Activated CD8-positive, alpha-beta memory T cell treated with anti-CD3 and anti-CD28 coated beads, Interleukin-2, amount 50 U/mL, for 48 hours (primary cell): ENCODE measurements around the gene ANO2.

Experiments
- DNase-seq: peaks from one replicate; pipeline ENCODE4 v3.0.0-alpha.2; 2020

ANO2 gene

DNA sequence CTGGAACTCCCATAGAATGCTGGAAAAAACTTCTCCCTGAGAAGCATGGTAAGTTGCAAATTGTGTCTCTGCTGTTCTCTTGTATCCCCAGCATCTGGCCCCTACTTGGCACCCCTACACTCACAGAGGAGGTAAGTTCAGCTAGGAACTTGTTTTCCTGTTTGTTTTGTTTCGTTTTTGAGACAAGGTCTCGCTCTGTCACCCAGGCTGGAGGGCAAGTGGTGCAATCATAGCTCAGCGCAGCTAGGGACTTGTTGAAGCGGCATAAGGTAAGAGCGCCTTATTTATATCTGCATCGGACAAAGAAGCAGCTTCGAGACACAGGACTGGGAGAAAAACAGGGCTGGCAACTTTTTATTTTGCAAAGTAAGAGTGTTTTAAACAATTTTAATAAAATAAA lies 18.5 kb upstream of the ANO2 start:
- DNase-seq, result no peak

DNA sequence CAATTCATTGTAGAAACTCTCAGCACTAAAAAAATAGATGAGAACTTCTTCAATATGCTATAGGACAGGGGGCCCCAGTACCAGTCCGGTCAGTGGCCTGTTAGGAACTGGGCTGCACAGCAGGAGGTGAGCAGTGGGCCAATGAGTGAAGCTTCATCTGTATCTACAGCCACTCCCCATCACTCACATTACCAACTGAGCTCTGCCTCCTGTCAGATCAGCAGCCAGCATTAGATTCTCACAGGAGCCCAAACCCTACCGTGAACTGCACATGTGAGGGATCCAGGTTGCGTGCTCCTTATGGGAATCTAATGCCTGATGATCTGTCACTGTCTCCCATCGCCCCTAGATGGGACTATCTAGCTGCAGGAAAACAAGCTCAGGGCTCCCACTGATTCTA lies 15.7 kb upstream of the ANO2 start:
- no peak for DNase-seq

DNA sequence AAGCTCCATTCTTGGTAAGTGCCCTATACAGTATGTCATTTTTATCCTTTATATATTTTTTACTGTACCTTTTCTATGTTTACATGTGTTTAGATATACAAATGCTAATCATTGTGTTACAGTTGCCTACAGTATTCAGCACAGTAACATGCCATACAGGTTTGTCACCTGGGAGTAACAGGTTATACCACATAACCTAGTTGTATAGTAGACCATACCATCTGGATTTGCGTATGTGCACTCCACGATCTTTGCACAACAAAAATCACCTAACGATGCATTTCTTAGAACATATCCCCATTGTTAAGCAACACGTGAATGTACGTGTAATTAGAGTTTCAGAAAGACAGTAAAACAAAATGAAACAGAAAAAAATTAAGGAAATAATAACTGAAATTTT lies 11.9 kb upstream of the ANO2 start:
- DNase-seq, result no peak

DNA sequence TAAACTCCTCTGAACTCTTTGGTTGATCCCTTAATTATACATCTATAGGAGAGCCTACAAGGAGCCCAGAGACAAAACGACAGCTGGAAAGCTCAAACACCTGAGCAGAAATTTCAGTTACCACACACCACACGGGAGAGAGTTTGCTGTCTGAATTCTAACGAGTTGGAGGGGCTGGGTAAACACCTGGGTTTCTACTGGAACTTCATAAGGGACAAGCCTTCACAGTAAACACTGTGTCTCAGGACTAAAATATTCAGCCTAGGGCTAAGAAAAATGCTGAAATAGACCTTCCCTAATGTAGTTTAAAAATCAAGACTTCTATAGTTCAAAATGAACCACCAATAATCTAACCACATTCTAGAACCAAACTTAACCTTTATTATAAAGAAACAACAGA lies 9.6 kb upstream of the ANO2 start:
- no peak for DNase-seq

DNA sequence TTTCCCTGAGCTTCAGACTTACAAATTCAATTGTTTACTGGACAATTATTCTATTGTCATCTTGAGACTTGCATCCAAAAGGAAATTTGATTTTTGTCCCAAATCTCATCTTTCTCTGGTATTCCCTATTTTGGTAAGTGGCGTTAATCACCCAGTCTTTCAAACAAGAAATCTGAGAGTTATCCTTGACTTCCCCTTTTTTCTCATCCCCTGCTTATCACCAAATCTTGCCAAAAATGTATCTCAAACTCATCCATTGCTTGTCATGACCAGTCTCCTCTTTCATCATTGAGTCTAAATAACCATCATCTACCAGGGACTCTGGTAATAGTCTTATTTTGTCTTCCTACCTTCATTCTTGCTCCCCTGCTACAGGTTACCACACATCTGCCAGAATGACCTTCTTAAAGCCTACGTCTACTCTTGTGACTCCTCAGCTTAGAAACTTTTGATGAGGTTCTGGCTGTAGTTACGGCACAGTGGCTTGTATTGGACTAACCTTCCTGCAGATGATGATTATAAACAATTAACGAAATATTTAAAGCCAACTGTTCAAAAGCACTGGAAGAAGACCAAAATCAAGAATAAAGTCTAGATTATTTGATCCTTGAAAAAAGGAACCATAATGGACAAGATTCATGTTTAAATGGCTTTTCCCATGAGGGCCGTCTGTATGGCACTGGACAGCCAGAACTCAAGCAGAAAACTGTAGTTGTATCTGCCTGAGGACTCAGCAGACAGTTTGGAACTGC lies 9.0 kb upstream of the ANO2 start:
- DNase-seq, result no peak

DNA sequence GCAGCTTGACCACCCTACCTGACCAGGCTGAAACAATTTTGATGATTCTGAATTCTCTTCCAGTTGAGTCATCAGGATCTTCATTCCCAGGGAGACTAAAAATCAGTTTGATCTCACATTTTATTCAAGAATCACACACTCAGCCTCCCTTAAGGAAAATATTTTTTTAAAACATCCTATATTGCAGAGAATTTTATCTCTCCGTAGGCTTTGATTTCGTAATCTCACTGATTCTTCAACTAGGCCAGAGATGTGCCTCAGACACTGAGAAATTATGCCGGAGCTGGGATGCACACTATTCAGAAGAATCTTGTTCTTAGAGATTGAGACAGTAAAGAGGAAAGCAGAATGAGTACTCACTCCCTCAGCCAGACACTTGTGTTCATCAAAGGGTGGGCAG lies 7.0 kb upstream of the ANO2 start:
- DNase-seq, result no peak

DNA sequence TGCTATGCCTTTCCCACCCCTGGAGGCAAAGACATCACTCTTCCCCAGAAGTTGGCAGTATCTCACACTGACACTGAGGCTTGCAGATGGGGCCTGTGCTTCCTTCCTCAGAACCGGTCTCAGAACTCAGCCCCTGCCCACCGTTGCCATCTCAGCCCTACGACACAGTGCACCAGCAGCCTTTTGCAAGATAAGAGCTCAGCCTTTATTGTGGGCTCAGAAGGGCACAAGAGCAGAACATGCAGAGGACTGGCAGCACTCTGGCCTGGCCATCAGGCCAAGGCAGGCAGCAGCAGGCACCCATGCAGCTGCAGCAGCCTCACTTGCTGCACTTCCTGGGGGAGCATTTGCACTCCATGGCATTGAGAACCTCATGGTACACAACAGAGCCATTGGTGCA lies 3.6 kb upstream of the ANO2 start:
- no peak for DNase-seq

DNA sequence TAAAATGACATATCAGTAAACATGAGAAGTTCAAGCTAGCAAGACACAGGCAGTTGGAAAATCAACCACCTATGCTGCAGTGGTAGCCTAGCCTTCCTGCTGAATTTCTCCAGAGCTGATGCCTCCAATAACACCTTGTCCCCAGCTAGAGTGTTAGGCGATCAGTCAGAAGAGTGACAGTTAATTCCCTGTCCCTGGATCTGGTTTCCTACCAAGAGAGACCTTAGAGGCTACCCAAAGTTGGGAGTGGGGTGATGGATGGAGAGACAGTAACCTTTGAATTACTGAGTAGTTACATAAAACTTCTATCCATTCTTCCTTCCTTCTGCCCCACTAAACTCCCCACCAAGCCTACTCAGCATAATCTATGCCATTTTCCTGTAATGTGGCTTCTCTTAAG lies 1.9 kb upstream of the ANO2 start:
- DNase-seq, result no peak

DNA sequence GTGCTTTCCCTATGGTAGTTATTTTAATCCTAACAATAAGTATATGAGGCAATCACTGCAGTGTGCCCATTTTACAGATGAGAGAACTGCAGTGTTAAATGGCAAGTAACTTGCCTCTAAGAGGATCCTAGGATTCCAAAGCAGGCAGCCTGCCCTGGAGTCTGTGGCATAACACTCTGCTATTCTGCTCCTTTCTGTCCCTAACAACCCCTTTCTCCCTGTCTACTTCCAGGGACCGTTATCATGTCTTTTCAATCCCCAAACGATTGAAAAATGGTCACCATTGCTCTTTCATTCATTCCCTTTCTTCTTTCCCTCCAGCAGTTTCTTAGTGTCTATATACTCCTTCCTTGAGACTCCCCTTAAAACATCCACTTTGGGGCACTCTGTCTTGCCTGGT lies 1.3 kb upstream of the ANO2 start:
- no peak for DNase-seq

DNA sequence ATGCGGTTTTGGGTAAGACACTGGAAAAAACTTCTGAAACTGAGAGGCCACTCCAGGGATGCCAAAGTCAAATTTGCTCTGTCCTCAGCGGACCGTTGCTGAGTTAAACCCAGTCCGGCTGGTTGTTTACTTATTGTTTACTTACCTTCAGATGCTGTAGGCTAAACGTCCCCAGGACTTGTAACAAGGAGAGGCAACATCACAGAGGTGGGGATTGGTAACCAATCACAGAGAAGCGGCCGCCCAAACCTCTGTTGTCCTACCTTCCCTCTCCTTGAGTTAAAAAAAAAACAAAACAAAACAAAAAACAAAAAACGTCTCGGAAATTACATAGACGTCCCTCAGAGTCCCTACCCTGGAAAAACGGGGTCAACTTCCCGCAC lies 380 bp downstream of the ANO2 start:
- no peak for DNase-seq

DNA sequence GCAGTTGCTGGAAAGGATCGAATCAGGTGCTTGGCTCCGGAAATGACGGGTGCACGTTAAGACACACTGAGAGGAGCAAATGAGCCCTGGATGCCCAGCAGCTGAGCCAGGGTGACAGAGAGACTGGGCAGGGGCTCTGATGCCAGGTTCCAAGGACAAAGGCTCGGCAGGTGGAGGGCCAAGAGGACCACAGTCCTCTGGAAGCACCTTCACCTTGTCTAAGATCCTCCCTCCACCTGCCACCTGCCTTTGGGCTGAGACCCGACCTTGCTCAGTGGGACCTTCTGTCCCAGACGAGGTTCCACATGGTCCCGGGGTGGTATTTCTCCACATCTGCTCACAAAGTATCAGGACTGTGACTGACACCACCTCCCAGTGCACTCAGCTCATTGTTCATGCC lies 1.0 kb downstream of the ANO2 start:
- no peak for DNase-seq

DNA sequence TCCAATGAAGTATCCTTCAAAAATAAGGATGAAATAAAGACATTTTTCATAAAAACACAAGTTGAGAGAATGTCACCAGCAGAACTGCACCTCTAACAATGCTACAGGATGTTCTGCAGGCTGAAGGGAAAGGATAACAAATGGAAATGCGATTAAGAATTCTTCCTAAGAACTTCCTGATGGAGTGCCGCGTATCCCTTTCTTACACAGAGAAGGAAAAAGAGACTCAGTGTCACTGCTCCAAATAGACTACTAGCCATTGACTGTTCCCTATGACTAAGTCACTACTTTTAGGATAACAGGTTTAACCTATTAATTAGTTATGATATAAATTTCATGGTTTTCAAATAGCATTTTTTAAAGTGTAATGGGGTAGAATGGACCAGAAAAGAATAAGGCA lies 3.2 kb downstream of the ANO2 start:
- no peak for DNase-seq

DNA sequence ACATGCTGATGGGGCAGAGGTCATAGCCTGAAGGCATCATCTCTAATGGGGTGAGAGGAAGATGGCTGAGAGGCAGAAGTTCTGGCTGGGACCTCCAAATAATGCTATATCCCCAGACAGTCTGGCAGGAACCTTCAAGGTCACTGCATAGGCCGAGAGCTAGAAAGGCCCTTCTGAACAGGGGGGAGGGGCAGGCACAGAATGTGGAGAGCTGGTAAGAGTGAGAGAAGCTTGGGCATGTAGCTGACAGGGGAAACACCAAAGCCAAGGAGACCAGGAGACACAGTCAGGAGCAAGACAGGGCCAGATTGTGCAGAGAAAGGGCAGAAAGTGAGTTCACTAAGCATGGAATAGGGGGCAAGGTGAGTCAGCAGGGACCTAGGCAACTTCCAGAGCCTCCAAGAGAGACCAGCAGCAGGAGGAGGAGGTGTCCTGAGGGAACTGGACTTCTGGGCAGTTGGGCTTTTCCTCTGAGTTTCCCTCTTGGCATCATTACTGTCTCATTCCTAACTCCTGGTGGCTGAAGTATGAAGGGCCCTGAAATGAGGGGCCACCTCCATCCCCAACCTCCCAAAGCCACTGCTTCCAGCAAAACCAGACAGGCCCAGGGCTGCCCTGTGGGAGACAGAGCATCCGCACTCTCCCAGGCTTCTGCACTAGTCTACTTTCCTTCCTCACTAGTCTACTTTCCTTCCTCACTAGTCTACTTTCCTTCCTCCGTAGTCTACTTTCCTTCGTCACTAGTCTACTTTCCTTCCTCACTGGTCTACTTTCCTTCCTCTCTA lies 17.1 kb downstream of the ANO2 start:
- no peak for DNase-seq

DNA sequence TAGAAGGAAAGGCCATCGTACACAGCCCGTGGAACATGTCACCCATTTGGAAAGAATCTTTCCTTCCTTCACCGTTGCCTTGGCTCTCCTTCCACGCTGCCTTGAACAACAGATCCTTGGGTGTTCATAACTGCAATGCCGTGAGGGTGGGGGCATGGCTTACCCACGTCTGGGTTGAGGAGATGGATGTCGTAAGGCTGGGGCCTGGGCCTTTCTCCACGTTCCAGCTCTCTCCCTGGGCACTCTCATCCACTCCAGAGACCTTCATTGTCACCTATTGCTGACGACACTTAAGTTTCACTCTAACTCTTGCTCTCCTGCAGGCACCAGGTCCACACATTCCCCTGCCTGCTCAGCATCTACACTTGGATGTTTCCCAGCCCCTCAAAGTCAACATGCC lies 19.4 kb downstream of the ANO2 start:
- no peak for DNase-seq

DNA sequence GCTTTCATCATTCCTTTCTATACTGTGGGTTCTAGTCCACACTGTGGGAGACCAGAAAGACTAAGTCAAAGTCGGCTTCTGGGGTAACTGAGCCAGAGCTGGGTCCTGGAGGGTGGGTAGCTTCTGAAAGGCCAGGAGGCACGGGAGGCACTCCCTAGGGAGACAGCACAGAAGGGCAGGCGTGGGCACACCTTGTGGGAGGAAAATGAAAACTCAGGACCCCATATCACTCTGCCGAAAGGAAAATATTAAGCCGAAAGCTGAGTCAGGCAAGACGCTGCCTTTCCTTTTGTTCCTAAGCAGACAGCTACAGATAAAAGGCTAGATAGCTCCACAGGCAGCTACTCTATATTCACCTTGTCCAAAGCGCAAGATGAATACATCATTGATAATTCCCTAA lies 20.7 kb downstream of the ANO2 start:
- DNase-seq, result no peak

DNA sequence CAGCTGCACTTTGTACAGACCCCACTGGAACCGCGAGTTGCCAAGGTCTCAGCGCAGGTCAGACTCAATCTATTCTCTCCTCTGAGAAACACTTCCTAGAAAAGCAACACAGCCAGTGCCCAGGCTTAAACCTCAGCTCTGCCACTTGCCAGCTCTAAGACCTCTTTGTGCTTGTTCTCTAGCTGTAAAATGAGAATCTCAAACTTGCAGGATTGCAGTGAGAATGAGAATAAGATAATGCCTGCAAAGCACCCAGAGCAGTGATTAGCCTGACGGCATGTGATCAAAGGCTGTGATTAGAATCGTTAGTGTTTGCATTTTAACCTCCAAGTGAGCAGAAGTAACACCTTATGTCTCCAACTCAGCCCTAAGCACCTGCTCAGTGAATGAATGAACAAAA lies 21.3 kb downstream of the ANO2 start:
- no peak for DNase-seq

DNA sequence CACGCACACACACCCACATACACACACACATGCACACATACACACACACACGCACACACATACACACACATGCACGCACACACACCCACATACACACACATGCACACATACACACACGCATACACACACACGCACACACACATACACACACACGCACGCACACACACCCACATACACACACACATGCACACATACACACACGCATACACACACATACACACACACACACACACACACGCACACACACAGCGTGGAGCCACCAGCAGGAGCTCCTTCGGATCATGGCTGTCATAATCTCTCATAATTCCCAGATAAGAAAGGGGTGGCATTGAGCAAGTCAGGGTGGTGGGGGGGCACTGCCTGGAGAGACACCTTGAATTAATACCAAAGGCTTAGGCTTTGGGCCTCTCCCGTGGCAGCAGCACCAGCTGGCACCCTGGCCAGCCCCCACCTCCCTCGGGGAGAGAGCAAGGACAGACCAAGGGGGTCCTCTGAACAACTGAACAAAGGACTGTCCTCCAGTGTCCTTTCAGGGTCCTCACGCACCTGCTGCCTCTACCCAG lies 21.9 kb downstream of the ANO2 start:
- DNase-seq, result no peak

DNA sequence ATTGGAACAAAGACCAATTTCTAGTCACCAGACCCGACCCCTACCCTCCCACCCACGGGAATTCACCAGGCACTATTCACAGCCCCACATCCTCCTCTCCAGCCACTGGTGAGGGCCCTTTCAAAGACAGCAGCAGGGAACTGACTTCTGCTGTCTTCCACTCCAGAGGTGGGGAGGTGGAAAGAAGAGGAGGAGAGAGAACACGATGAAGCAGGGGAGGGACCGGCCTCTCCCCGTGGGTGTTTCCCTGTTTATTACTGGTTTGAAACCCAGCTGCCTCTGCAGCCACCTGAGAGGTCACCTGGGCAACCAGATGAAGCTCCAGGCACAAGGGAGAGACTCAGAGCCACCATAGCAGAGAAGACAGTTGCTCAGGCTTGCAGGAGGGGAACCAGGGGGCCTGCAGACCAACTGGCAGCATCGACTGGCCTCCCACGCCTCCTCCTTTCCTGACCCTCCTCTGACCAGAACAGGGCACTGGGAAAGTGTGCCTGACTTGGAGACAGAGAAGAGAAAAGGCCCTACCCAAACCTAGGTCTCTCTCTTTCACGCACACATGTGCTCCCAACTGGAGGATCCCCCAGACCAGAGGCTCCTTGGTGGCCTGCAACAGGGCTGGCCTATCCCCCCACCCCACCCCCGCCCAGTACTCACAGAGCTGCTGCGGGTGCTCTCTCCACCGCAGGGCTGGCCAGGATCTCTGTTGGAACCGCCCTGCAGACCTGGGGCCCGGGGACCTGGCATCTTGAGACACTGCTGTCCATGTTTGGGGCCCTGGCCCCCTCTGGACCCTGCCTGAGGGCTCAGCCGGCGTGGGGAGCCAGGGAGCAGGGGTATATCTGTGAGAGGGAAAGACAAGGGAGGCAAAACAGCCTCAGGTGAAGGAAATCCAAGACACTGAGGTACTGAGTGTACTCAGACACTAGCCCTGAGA lies 22.8 kb downstream of the ANO2 start:
- no peak for DNase-seq

DNA sequence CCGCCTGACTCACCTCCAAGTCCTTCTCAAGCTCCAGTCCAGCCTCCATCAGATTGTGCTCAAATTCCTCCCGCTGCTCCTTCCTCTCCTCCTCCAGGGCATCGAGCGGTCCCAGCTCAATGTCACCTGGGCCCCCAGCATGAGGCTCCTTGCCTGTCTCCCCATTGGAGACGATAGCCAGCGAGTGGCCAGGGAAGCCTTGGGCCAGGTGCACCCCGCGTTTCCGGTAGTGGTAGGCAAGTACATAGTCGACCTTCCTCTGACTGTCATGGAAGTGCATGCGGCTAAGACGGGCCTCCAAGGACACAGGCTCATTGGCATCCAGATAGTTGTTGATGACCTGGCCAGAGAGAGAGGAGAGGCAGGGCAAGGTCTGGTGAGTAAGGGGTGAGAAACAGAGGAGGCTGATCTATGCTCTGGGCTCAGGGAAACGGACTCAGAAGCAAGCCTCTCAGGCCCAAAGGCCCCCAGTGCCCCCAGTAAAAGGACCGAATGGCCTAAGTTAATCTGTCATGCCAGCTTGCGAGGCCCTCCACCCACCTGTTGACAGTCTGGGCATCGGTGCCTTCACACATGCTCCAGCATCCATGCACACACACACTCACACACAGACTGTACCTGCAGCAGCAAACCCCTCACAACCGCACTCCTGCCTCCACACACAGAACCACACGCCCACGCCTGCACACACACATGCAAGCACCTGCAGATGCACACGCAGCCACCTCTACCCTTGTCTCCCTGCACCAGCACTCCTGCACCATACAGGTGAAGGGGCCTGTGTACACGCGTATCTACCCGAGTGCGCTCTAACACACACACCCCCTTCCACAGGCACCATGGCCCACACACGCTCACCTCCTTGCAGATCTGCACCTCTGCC lies 23.8 kb downstream of the ANO2 start:
- DNase-seq, result no peak

DNA sequence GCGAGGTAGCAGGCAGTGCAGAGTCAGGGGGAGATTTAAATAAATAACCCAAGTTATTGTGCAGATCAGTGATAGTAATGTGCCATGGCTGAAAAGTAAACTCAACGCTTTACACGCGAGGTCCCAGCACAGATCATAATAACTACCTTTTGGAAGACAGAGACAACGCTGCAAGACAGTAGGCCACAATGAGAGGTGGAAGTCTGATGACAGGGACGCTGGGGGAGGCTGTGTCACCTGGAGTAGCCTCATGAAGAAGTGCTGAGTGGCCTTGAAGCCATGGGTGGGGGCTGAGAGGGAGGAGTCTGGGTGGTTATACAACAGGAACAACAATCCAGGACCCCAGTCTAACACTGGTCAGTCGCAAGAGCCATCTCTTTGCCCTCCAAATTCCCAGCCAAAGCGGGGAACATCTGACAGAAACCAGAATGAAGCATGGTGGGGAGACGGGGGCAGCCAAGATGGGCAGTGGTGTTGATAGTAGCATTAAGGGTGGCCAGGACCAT lies 28.2 kb downstream of the ANO2 start:
- DNase-seq, result no peak

DNA sequence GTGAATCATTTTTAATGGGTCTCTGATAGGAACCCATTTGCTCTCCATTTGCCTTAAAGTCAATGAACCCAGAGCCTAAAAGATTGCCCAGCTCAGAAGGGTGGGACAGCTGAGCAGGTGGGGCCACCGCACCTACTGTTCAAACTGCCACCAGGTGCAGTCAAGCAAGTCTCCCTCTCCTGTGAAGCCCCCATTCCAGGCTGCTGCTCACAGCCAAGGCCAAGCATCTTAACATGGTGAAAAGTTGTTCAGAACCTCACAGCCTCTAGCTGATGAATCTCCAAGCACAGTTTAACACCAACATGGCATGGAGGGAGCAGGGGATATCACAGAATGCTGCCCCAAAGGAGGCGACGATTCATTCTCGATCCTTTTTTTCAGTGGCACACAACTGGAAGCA lies 29.5 kb downstream of the ANO2 start:
- no peak for DNase-seq
